ENCODE results near the gene SRCAP.
A peak's percentile ranks its signal among the peaks of the same experiment; 100 is the strongest.

SRCAP gene

GRCh38 chr16:30778549-30779244 is 79.7 kb downstream of the SRCAP start:
- no peak for DNase-seq

GRCh38 chr16:30779596-30779995 is 80.6 kb downstream of the SRCAP start:
- DNase-seq, result no peak

GRCh38 chr16:30780021-30780420 is 81.0 kb downstream of the SRCAP start:
- DNase-seq, result no peak

GRCh38 chr16:30780549-30780948 is 81.6 kb downstream of the SRCAP start:
- DNase-seq, result no peak

GRCh38 chr16:30782486-30783279 is 83.7 kb downstream of the SRCAP start:
- no peak for DNase-seq

GRCh38 chr16:30783280-30784109 is 84.5 kb downstream of the SRCAP start:
- DNase-seq, result no peak

DNA sequence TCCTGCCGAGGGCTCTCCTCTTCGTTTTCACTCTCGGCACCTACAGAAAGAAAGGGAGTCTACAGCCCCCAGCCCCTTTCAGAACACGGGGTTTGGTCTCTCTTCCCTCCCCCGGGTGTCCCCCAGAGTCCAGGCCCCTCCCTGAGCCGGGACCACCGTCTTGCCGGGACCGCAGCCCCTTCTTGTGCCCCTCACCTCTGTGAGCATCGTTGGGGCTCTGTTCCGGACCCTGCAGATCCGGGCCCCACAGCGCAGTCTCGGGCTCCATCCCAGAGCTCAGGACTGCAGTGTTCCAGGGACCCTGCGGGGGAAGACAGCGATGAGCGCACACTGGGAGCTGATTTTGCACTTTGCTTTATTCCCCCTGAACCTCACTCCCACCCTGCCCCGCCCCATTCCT is 85.2 kb downstream of the SRCAP start:
- no peak for DNase-seq

DNA sequence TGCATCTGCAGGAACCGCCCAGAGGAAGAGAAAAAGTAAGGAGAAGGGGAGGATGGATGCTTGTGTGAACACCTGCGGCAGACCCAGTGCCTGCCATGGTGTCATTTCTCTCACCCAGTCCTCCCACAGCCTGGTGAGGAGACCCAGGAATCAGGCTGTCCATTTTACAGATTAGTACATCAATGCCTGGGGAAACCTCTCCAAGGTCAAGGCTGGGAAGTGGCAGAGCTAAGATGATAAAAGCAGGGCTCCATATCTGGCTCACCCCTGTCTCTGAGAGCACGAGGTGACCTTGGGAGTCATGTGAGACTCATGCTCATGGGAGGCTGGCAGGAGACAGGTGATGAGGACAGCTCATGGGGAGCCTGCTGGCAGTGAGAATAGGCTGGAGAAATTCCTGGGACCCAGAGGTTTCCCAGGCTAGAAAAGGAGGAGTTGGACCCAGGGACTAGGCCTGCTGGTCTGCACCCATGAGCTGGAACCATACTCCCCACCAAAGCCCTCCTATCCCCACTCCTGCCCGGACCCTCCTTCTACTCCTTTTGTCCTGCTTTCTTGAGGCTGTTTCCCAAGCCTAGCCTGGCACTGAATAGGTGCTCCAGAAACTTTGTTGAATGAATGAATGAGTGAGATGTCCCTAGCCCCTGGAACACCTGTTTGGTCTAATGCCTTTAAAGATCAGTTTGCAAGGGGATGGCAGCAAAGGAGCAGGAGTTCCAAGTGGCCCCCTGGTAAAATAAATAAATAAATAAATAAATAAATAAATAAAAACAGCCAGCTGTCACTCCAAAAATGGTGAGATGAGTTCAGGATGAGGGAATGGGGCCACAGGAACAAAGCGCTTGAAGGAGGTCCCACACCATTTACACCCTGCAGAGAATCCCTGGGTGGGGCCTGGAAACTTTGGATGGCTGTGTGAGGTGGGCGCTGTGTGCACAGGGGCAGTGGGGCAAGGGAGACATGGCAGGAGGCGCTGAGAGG is 86.4 kb downstream of the SRCAP start:
- no peak for DNase-seq

DNA sequence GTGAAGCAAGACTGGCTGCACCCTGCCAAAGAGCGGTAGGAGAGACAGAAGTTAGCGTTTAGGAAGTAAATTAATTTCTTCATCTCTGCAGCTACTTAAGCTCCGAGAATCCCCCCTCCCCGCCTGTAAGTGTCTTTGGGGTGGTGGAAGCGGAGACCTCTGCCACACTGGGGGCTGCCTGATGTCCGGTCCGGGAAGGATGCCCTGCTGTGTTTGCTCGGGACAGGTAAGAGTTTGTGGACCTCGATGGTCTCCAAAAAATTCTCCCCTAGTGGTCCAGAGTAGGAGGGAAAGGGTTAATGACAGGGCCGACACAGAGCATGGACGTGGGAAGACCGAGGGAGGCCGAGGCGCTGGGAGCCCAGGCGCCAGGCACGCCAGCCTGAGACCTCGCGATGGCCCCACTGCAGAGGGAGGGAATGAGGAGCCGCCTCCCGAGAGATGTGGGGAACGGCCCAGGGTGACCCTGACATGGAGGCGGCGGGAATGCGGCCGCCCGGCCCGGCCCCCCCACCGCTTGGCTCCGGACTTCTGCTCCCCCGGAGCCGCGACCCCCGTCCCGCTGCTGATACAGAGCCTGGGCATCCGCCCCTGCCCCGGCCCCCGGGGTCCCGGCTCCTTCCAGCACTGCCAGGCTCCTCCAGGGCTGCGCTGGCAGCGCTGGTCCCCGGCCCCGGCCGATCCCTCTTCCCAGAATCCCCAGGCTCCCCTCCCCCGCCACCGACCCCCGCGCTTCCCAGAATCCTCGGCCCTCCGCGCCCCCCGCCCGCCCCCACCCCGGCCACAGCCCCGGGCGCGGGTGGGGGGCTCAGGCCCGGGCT is 87.4 kb downstream of the SRCAP start:
- DNase-seq, result peak; percentile 38

GRCh38 chr16:30786936-30787612 is 88.1 kb downstream of the SRCAP start, which contains the start of gene ZNF629:
ZNF629 (minus strand) TSS chr16:30787205; CDS start chr16:30784482, 2,723 bp downstream.
- DNase-seq, result peak; percentile 44

- no peak for DNase-seq
Measured at GRCh38 chr16:30787613-30788378, 88.8 kb downstream of the SRCAP start.
